ENCODE data around the gene DCTPP1. TPM values are rescaled to one million over a fixed set of nuclear protein-coding genes. Genes with fewer than 3 reads are reported as not detected.

DCTPP1 gene
- total RNA-seq, 1 experiment from 2014 or later: 64.1 TPM

GRCh38 chr16:30473231-30474073, 43.6 kb upstream of the DCTPP1 start:
- ATAC-seq (no peak), DNase-seq (no peak)
- Histone ChIP-seq H4K20me1 (ENCODE audit: low read length) (no peaks in the 10 kb centered on the region), H3K27ac (ENCODE audit: low read length) (no peak overlapping the region), H3K36me3 (ENCODE audit: low read depth, low read length) (no peaks in the 10 kb centered on the region), H3K4me3 (ENCODE audit: low read length) (no peak overlapping the region), H3F3A (ENCODE audit: low read length, unreplicated experiment) (no peaks in the 10 kb centered on the region), H3K9me2 (replicated peaks; ENCODE audit: low read length) (no peaks in the 10 kb centered on the region), H3K79me2 (ENCODE audit: low read length) (no peaks in the 10 kb centered on the region), H3K27me3 (ENCODE audit: low read length) (no peaks in the 10 kb centered on the region), H3K9ac (ENCODE audit: low read length) (no peak overlapping the region), H3K9me3 (ENCODE audit: low read length) (no peaks in the 10 kb centered on the region), H3K4me1 (ENCODE audit: insufficient read depth, low read length) (no peaks in the 10 kb centered on the region), H2AFZ (ENCODE audit: low read length) (no peak overlapping the region), H3K4me2 (ENCODE audit: low read length) (no peak overlapping the region)
- POLR2A ChIA-PET (ENCODE audit: unreplicated experiment): interaction anchor here (0.5 kb wide), 1 partner anchor 8 kb away, joined by 3 read pairs; no protein-coding TSS in a partner anchor
- CTCF ChIA-PET: no interaction called here
- BruUV-seq (replicated peaks): no TSS peak
- intact Hi-C loops (cut with micrococcal nuclease): no loop called here
- TF ChIP-seq CTCF (conservative IDR thresholded peaks at IDR 0.05; ENCODE audit: low read depth, low read length): no peak
- no peak for TF ChIP-seq EZH2 (IDR thresholded peaks at IDR 0.05; ENCODE audit: low read length, unreplicated experiment)
- no peak for TF ChIP-seq EZH2phosphoT487 (IDR thresholded peaks at IDR 0.05; ENCODE audit: borderline replicate concordance, low read length)

GRCh38 chr16:30472328-30472942, 42.6 kb upstream of the DCTPP1 start, which contains the start of gene ITGAL:
ITGAL (plus strand) TSS chr16:30472742; CDS start chr16:30472838, 96 bp downstream.
- BruUV-seq (replicated peaks): no TSS peak
- no peak within 1 kb of the TSS for H2AFZ ChIP-seq (ENCODE audit: low read length)
- no peaks in the 10 kb centered on the region for H3K9me2 ChIP-seq (replicated peaks; ENCODE audit: low read length)
- ATAC-seq (no peak), DNase-seq (no peak)
- TF ChIP-seq EZH2 (IDR thresholded peaks at IDR 0.05; ENCODE audit: low read length, unreplicated experiment) (no peak), CTCF (conservative IDR thresholded peaks at IDR 0.05; ENCODE audit: low read depth, low read length) (no peak), EZH2phosphoT487 (IDR thresholded peaks at IDR 0.05; ENCODE audit: borderline replicate concordance, low read length) (no peak)
- intact Hi-C loops (cut with micrococcal nuclease): no loop called here
- ChIA-PET CTCF (no interaction called here), POLR2A (ENCODE audit: unreplicated experiment) (no interaction called here)
- H3K4me1 ChIP-seq (ENCODE audit: insufficient read depth, low read length): no peaks in the 10 kb centered on the region
- H3K9me3 ChIP-seq (ENCODE audit: low read length): no peaks in the 10 kb centered on the region
- H3K36me3 ChIP-seq (ENCODE audit: low read depth, low read length): no peaks in the 10 kb centered on the region
- no peak within 1 kb of the TSS for H3K4me3 ChIP-seq (ENCODE audit: low read length)
- no peaks in the 10 kb centered on the region for H3F3A ChIP-seq (ENCODE audit: low read length, unreplicated experiment)
- no peaks in the 10 kb centered on the region for H3K27me3 ChIP-seq (ENCODE audit: low read length)
- no peaks in the 10 kb centered on the region for H4K20me1 ChIP-seq (ENCODE audit: low read length)
- H3K9ac ChIP-seq (ENCODE audit: low read length): no peak within 1 kb of the TSS
- H3K4me2 ChIP-seq (ENCODE audit: low read length): no peak within 1 kb of the TSS
- no peaks in the 10 kb centered on the region for H3K79me2 ChIP-seq (ENCODE audit: low read length)
- no peak within 1 kb of the TSS for H3K27ac ChIP-seq (ENCODE audit: low read length)

GRCh38 chr16:30470632-30470995, 40.8 kb upstream of the DCTPP1 start:
- no peaks in the 10 kb centered on the region for H4K20me1 ChIP-seq (ENCODE audit: low read length)
- no peak for DNase-seq
- H3K9me3 ChIP-seq (ENCODE audit: low read length): no peaks in the 10 kb centered on the region
- POLR2A ChIA-PET (ENCODE audit: unreplicated experiment): no interaction called here
- H2AFZ ChIP-seq (ENCODE audit: low read length): no peak overlapping the region
- intact Hi-C loops (cut with micrococcal nuclease): no loop called here
- no peak overlapping the region for H3K4me2 ChIP-seq (ENCODE audit: low read length)
- no peak overlapping the region for H3K9ac ChIP-seq (ENCODE audit: low read length)
- H3K4me3 ChIP-seq (ENCODE audit: low read length): no peak overlapping the region
- H3K36me3 ChIP-seq (ENCODE audit: low read depth, low read length): no peaks in the 10 kb centered on the region
- no TSS peak for BruUV-seq (replicated peaks)
- H3F3A ChIP-seq (ENCODE audit: low read length, unreplicated experiment): no peaks in the 10 kb centered on the region
- H3K4me1 ChIP-seq (ENCODE audit: insufficient read depth, low read length): no peaks in the 10 kb centered on the region
- H3K27ac ChIP-seq (ENCODE audit: low read length): no peak overlapping the region
- TF ChIP-seq CTCF (conservative IDR thresholded peaks at IDR 0.05; ENCODE audit: low read depth, low read length): no peak
- TF ChIP-seq EZH2 (IDR thresholded peaks at IDR 0.05; ENCODE audit: low read length, unreplicated experiment): no peak
- no peak for TF ChIP-seq EZH2phosphoT487 (IDR thresholded peaks at IDR 0.05; ENCODE audit: borderline replicate concordance, low read length)
- ATAC-seq: no peak
- no peaks in the 10 kb centered on the region for H3K79me2 ChIP-seq (ENCODE audit: low read length)
- no peaks in the 10 kb centered on the region for H3K27me3 ChIP-seq (ENCODE audit: low read length)
- H3K9me2 ChIP-seq (replicated peaks; ENCODE audit: low read length): no peaks in the 10 kb centered on the region
- CTCF ChIA-PET: no interaction called here
